Stimulated activated CD4-positive, alpha-beta T cell treated with anti-CD3 and anti-CD28 coated beads, Interleukin-15, amount 100 ng/mL, for 48 hours (primary cell): ENCODE data around the gene SWT1.
"Not testable (repeated sequence)": the region's sequence is repeated elsewhere in the genome, so short reads cannot be mapped to it uniquely, and the experiment has no call there.

Experiments
- DNase-seq, 2 donors: peaks; one replicate each; pipeline ENCODE4 v3.0.0-alpha.2; 2020; ENCODE audit warnings: low read depth in 2 of 2

The SWT1 gene

GRCh38 chr1:185170291-185170848 is 13.4 kb downstream of the SWT1 start:
- peak in 1 of 2 donors; percentile 27 for DNase-seq

- no peak for DNase-seq
Observed at GRCh38 chr1:185193756-185194155, 36.8 kb downstream of the SWT1 start.

DNA sequence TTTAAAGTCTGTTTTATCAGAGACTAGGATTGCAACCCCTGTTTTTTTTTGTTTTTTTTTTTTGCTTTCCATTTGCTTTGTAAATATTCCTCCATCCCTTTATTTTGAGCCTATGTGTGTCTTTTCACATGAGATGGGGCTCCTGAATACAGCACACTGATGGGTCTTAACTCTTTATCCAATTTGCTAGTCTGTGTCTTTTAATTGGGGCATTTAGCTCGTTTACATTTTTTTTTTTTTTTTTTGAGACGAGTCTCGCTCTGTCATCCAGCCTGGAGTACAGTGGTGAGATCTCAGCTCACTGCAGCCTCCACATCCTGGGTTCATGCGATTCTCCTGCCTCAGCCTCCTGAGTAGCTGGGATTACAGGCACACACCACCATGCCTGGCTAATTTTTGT is 41.7 kb downstream of the SWT1 start:
- DNase-seq, result not testable (repeated sequence)

- no peak for DNase-seq
Observed at GRCh38 chr1:185200889-185201288, 43.9 kb downstream of the SWT1 start.

DNA sequence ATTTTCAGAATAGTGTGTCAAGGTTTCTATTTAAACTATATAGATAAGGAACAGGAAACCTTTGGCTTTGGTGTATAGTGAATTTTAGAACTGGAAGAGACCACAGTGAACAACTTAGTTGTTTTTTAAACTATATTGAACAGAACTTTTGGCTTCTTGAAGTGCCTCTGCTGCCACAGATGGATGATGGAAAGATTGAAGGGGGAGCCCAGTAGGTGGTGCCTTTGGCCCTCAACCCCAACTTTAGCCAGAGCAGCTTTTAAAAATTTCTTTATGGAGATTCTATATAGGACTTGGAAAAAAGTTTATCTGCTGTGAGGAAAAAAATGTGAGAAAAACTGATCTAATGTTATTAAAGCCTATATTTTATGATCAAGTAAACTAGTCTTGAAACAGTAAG is 50.2 kb downstream of the SWT1 start:
- no peak for DNase-seq

GRCh38 chr1:185207980-185208602 is 51.1 kb downstream of the SWT1 start:
- DNase-seq, result no peak

DNA sequence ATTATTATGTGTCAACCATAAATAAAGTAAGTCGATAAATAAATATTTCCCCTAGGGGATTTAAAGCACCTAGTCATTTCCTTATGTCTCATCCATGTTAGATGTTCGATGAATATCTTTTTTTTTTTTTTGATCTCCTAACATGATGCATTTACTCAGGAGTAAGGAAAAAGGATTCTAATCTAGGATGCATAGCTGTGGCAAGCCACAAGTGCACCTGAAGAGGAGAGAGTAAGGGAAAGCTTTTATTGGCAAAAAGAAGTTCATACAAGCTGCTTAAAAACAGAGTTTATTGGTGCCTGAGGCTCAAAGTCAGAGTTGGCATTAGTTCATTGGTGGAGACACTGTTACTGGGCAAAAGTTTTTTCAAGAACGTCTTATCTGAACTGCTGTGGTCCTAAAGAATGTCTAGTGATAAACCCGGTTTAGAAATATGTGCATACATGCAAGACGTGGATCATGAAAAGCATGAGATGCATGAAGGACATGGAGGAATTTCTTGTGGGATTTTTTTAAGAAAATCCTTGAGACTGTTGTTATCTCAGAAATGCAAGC is 51.7 kb downstream of the SWT1 start:
- DNase-seq, result no peak

GRCh38 chr1:185209357-185209756 is 52.4 kb downstream of the SWT1 start:
- DNase-seq, result not testable (repeated sequence)

- DNase-seq, result no peak
Observed at GRCh38 chr1:185213091-185213490, 56.1 kb downstream of the SWT1 start.

- DNase-seq, result no peak
Observed at GRCh38 chr1:185215911-185216310, 58.9 kb downstream of the SWT1 start.

DNA sequence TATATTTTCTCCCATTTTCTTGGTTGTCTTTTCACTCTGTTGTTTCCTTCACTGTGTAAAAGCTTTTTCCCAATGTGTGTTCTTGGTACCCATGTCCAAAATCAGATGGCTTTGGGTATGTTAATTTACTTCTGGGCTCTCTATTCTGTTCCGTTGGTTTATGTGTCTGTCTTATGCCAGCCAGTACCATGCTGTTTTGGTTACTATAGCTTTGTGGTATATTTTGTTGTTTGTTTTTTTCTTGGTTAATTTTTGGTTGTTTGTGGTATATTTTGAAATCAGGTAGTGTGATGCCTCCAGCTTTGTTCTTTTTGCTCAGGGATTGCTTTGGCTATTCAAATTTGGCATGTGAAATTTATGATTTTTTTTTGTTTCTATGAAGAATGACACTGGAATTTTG is 67.2 kb downstream of the SWT1 start:
- DNase-seq, result no peak

DNA sequence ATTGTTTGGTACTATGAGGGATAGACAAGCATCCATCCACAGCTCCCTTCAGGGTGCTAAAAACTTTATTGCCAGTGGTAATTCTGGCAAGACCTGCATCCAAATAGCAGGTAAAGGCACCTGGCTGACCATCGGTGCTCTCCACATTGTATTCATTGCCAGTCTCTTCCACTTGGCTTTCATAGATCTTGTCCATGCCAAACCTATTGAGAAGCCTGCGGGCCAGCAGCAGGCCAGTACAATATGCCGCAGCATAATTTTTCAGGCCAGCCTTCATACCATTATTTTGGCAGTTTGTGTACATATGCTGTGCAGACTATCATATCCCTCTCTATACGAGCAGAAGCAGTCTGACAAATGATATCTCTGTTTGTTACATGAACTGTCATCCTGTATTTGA is 70.2 kb downstream of the SWT1 start:
- no peak for DNase-seq

- DNase-seq, result no peak
Observed at GRCh38 chr1:185228979-185229378, 72.0 kb downstream of the SWT1 start.

DNA sequence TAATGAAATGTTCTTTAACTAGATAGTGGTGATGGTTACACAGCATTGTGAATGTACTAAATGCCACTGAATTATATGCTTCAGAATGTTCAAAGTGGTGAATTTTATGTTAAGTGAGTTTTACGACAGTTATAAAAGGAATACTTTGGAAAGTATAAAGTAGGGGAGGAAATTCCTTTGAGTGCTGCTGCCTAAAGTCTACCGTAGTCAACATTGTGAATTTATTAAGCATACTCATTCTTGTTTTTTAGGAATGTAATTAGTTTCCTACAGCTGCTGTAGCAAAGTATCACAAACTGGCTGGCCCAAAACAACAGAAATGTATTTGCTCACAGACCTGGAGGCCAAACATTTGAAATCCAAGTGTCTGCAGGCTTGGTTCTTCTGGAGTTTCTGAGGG is 73.0 kb downstream of the SWT1 start:
- no peak for DNase-seq

DNA sequence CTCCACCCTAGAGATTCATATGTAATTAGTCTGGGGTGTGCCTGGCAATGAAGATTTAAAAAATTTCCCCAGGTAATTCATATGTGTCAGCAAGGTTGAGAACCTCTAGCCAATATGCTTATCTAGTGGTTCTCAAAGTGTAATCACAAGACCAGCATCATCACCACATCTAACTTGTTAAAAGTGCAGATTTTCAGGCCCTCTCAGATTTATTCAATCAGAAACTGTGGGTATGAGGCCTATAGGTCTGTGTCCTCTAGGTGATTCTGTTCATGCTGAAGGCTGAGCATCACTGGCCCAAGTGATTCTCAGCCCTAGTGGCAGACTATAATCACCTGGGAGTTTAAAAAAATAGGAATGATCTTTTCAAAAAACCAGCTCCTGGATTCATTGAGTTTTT is 75.9 kb downstream of the SWT1 start:
- no peak for DNase-seq

DNA sequence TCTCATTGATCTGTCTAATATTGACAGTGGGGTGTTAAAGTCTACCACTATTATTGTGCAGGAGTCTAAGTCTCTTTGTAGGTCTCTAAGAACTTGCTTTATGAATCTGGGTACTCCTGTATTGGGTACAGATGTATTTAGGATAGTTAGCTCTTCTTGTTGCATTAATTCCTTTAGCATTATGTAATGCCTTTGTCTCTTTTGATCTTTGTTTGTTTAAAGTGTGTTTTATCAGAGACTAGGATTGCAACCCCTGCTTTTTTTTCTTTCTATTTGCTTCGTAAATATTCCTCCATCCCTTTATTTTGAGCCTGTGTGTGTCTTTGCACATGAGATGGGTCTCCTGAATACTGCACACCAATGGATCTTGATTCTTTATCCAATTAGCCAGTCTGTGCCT is 77.2 kb downstream of the SWT1 start:
- DNase-seq, result not testable (repeated sequence)

- DNase-seq, result not testable (repeated sequence)
Observed at GRCh38 chr1:185237176-185237575, 80.2 kb downstream of the SWT1 start.

DNA sequence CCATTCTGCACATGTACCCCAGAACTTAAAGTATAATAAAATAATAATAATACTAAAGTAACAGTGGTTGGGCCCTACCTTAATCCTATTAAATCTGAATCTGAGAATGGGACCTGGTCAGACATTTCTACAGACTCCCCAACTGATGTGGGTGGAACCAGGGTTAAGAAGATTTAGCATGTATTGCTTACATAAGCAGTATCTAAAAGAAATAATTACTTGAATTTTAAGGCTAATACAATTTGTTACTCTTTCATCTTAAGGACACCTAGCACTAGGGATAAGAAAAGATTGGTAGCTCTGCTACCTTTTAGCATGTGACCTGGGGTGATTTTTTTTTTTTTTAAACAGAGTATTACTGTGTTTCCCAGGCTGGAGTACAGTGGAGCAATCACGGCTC is 80.7 kb downstream of the SWT1 start:
- no peak for DNase-seq

DNA sequence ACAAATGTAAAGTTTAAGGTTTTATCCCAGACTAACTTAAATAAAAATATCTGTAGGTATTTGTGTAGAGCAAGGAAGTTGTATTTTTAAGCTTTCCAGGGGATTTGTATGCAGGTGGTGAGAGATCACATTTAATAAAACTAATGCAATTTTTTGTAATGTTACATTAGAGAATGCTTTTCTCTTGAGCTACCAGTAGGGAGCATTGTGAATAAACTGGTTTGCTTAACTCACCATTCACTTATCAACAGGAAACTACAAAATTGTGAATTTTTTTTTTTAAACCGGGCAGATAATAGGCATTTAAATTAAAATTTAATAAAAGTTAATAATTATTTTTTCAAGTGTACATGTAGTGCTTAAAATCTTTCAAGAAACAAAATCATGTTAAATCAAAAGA is 81.5 kb downstream of the SWT1 start:
- DNase-seq, result no peak

- DNase-seq, result no peak
Observed at GRCh38 chr1:185239861-185240260, 82.9 kb downstream of the SWT1 start.

- no peak for DNase-seq
Observed at GRCh38 chr1:185241127-185241526, 84.2 kb downstream of the SWT1 start.

- DNase-seq, result peak; percentile 52 to 71
Observed at GRCh38 chr1:185244015-185244747, 87.2 kb downstream of the SWT1 start.

DNA sequence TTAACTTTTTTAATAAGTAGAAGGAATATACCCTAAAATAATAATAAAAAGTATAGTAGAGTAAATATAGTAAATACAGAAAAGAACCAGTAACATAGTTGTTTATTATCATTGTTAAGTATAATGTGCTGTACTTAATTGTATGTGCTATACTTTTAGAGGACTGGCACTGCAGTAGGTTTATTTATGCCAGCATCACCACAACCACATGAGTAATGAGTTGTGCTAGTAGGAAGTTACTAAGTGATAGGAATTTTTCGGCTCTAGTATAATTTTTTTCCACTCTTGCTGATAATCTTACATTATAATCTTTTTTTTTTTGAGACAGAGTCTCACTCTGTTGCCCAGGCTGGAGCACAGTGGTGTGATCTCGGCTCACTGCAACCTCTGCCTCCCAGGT is 88.5 kb downstream of the SWT1 start:
- no peak for DNase-seq
